Trophoblast cell (in vitro differentiated cells and primary cell): Measurements from ENCODE around the gene TNS3.
A peak's percentile ranks its signal among the peaks of the same experiment; 100 is the strongest.

Source experiments
- DNase-seq, 2 donors: peaks; one replicate each; pipeline ENCODE4 v3.0.0-alpha.2; 2016
- H2AFZ ChIP-seq: 2 replicates; pipeline ENCODE4 v1.6.1; 2013; ENCODE audit warnings: low read length, moderate library complexity, mild to moderate bottlenecking; ENCODE audit not compliant: insufficient read depth, poor library complexity
- H2AK5ac ChIP-seq: 2 replicates; pipeline ENCODE4 v1.6.1; 2013; ENCODE audit warnings: mild to moderate bottlenecking, low read length
- H2BK120ac ChIP-seq: 2 replicates; pipeline ENCODE4 v1.6.1; 2013; ENCODE audit warnings: low read length, mild to moderate bottlenecking, moderate library complexity; ENCODE audit not compliant: insufficient read depth, poor library complexity
- H2BK12ac ChIP-seq: 2 replicates; pipeline ENCODE4 v1.6.1; 2013; ENCODE audit warnings: mild to moderate bottlenecking, low read length, moderate library complexity
- H2BK5ac ChIP-seq: 2 replicates; pipeline ENCODE4 v1.6.1; 2013; ENCODE audit warnings: low read length, low read depth, moderate library complexity, mild to moderate bottlenecking; ENCODE audit not compliant: poor library complexity
- H3K14ac ChIP-seq: 2 replicates; pipeline ENCODE4 v1.6.1; 2013; ENCODE audit warnings: mild to moderate bottlenecking, low read length
- H3K18ac ChIP-seq: 2 replicates; pipeline ENCODE4 v1.6.1; 2013; ENCODE audit warnings: mild to moderate bottlenecking, low read length
- H3K23ac ChIP-seq: 2 replicates; pipeline ENCODE4 v1.6.1; 2013; ENCODE audit warnings: low read length
- H3K27ac ChIP-seq: 2 replicates; pipeline ENCODE4 v1.5.1; 2013; ENCODE audit warnings: low read depth, mild to moderate bottlenecking, inconsistent platforms, low read length, moderate library complexity
- H3K27me3 ChIP-seq: 2 replicates; pipeline ENCODE4 v1.6.1; 2013; ENCODE audit warnings: inconsistent platforms, mild to moderate bottlenecking, low read length, moderate library complexity; ENCODE audit not compliant: insufficient read depth
- H3K36me3 ChIP-seq, 2 experiments: 1 replicate in 1 of 2; 2 replicates in 1 of 2; pipeline ENCODE4 v1.6.1; 2013; ENCODE audit warnings: low read length in 2 of 2, mild to moderate bottlenecking in 2 of 2, moderate library complexity in 1 of 2; ENCODE audit not compliant: insufficient read depth in 2 of 2, control insufficient read depth in 1 of 2
- H3K4ac ChIP-seq: 2 replicates; pipeline ENCODE4 v1.6.1; 2013; ENCODE audit warnings: low read depth, mild to moderate bottlenecking, low read length, moderate library complexity
- H3K4me1 ChIP-seq, 2 experiments: 1 replicate in 1 of 2; 2 replicates in 1 of 2; pipeline ENCODE4 v1.6.1; 2013; ENCODE audit warnings: low read length in 2 of 2, mild to moderate bottlenecking in 2 of 2, moderate library complexity in 1 of 2; ENCODE audit not compliant: insufficient read depth in 2 of 2, control insufficient read depth in 1 of 2
- H3K4me2 ChIP-seq: 2 replicates; pipeline ENCODE4 v1.6.1; 2013; ENCODE audit warnings: inconsistent platforms, mild to moderate bottlenecking, low read length, moderate library complexity
- H3K4me3 ChIP-seq: 2 replicates; pipeline ENCODE4 v1.5.1; 2013; ENCODE audit warnings: mild to moderate bottlenecking, low read depth, low read length, inconsistent platforms
- H3K79me1 ChIP-seq: one replicate; pipeline ENCODE4 v1.6.1; 2013; ENCODE audit warnings: low read length
- H3K79me2 ChIP-seq: 2 replicates; pipeline ENCODE4 v1.6.1; 2013; ENCODE audit warnings: low read length, mild to moderate bottlenecking; ENCODE audit not compliant: control insufficient read depth, insufficient read depth, poor library complexity
- H3K9ac ChIP-seq: 2 replicates; pipeline ENCODE4 v1.6.1; 2013; ENCODE audit warnings: mild to moderate bottlenecking, low read length
- H3K9me3 ChIP-seq: 2 replicates; pipeline ENCODE4 v1.6.1; 2013; ENCODE audit warnings: low read depth, mild to moderate bottlenecking, control low read depth, inconsistent platforms, low read length; ENCODE audit not compliant: insufficient read depth
- H4K12ac ChIP-seq: 2 replicates; pipeline ENCODE4 v1.6.1; 2013; ENCODE audit warnings: low read depth, mild to moderate bottlenecking, low read length, moderate library complexity
- H4K8ac ChIP-seq: 2 replicates; pipeline ENCODE4 v1.6.1; 2013; ENCODE audit warnings: low read depth, mild to moderate bottlenecking, low read length, moderate library complexity
- H4K91ac ChIP-seq: one replicate; pipeline ENCODE4 v1.6.1; 2013; ENCODE audit warnings: low read depth, mild to moderate bottlenecking, low read length, moderate library complexity
- WGBS: extraction: QIAGEN DNeasy Blood & Tissue Kit; methylation state at CpG from one replicate; pipeline ENCODE4 v1.1.7; 2013; ENCODE audit warnings: missing lambda C conversion rate; ENCODE audit not compliant: insufficient read length, insufficient coverage; ENCODE audit errors: extremely low coverage; 5-methylcytosine and 5-hydroxymethylcytosine counted together

Gene TNS3

DNA sequence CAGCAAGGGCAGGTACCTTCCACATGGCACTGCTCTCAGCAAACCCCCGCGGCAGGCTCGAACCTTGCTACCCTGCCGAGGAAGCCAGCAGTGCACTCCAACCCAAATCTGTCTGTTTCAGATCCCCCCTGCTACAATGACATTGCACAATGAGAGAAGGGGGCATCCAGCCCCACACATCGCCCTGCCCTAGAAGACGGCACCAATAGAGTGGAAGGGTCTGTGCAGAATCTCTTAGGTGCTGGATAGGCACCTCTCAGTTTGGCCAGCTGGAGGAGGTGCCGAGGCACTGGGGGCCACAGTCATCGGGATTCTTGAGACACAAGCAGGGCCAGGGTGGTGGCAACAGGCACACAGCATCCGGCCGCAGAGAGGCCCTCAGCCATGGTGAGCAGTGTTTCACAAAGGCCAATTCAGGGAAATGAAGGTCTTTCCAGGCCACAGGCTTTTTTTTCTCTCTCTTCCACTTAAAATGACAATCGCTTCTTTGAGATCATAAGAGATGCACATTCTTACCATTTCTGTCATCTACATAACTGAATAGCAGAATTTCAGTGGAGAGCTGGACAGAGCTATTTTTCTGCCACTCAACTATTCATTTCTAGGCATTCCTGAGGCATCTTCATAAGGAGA lies 281.3 kb downstream of the TNS3 start:
- no peak overlapping the region for H2AFZ ChIP-seq
- H2BK12ac ChIP-seq: no peak overlapping the region
- H2AK5ac ChIP-seq: no peak overlapping the region
- no peak overlapping the region for H3K4ac ChIP-seq
- H3K9ac ChIP-seq: peak overlapping the region; percentile 1
- peaks cover 11% of the 10 kb centered on the region in 2 experiments for H3K4me1 ChIP-seq
- no peaks in the 10 kb centered on the region for H3K79me2 ChIP-seq
- no peak overlapping the region for H2BK5ac ChIP-seq
- H3K23ac ChIP-seq: no peak overlapping the region
- no peak overlapping the region for H3K27ac ChIP-seq
- H2BK120ac ChIP-seq: no peak overlapping the region
- no peak overlapping the region for H3K14ac ChIP-seq
- no peak overlapping the region for H3K4me3 ChIP-seq
- peaks cover 64 to 73% of the 10 kb centered on the region in 2 experiments for H3K36me3 ChIP-seq
- peaks cover 3% of the 10 kb centered on the region for H3K9me3 ChIP-seq
- no peak overlapping the region for H4K91ac ChIP-seq
- peaks cover 11% of the 10 kb centered on the region for H3K79me1 ChIP-seq
- no peak overlapping the region for H4K8ac ChIP-seq
- peak in 1 of 2 donors; percentile 62 for DNase-seq
- no peaks in the 10 kb centered on the region for H3K27me3 ChIP-seq
- H3K18ac ChIP-seq: no peak overlapping the region
- H3K4me2 ChIP-seq: no peak overlapping the region
- no peak overlapping the region for H4K12ac ChIP-seq
- WGBS: no CpG with 5 or more reads among the region's 11 CpGs

DNA sequence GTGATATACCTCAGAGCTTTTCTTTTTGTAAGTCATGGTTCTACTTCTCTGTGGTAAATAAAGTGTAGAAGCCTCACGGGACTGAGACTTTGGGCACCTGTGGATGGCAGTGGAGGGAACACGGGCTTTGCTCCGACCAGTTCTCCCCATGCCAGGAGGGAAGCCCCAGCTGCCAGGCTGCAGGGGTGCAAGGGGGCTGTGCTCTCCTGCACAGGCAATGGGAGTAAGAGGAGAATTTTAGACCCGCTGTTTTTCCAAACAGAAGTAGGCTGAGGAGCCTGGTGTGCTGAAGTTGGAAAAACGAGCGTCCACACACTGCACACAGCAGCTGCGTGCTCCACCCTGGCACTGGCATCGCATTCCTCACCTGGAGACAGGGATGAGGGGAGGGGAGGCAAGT lies 282.4 kb downstream of the TNS3 start:
- no peak overlapping the region for H3K9ac ChIP-seq
- H3K18ac ChIP-seq: no peak overlapping the region
- H3K79me1 ChIP-seq: peaks cover 11% of the 10 kb centered on the region
- peaks cover 58 to 72% of the 10 kb centered on the region in 2 experiments for H3K36me3 ChIP-seq
- peaks cover 11% of the 10 kb centered on the region in 2 experiments for H3K4me1 ChIP-seq
- H3K79me2 ChIP-seq: no peaks in the 10 kb centered on the region
- H4K91ac ChIP-seq: peak overlapping the region; percentile 75
- peaks cover 3% of the 10 kb centered on the region for H3K9me3 ChIP-seq
- no peak overlapping the region for H2AFZ ChIP-seq
- peak overlapping the region; percentile 47 for H2BK5ac ChIP-seq
- peak overlapping the region; percentile 81 for H3K23ac ChIP-seq
- H3K4me2 ChIP-seq: no peak overlapping the region
- no peak overlapping the region for H4K12ac ChIP-seq
- no peaks in the 10 kb centered on the region for H3K27me3 ChIP-seq
- no CpG with 5 or more reads among the region's 8 CpGs for WGBS
- H3K14ac ChIP-seq: peak overlapping the region; percentile 61
- H3K27ac ChIP-seq: peak overlapping the region; percentile 76
- peak overlapping the region; percentile 65 for H3K4ac ChIP-seq
- H4K8ac ChIP-seq: no peak overlapping the region
- no peak overlapping the region for H2AK5ac ChIP-seq
- H2BK12ac ChIP-seq: peak overlapping the region; percentile 27
- no peak overlapping the region for H3K4me3 ChIP-seq
- DNase-seq: no peak
- H2BK120ac ChIP-seq: no peak overlapping the region

DNA sequence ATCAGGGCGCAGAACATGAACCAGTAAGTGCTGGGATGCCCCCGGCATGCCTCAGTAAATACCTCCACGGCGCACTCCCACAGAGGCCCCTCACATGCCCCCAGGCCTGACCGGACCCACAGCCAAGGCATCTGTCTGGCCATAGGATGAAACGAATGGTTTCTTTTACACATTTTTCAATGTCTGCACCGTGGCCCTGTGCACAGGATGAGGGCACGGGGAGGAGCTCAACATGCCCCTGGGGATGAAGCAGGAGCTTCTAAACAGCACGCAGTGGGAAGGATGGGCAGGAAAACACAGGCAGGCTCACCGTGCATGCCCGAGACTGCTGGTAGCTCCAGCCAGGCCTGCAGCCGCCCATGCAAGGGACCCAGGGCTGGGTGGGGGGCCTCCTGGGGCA lies 283.3 kb downstream of the TNS3 start:
- H3K9ac ChIP-seq: no peak overlapping the region
- H3K36me3 ChIP-seq: peaks cover 58 to 73% of the 10 kb centered on the region in 2 experiments
- H3K23ac ChIP-seq: no peak overlapping the region
- no peak overlapping the region for H2AFZ ChIP-seq
- no peaks in the 10 kb centered on the region for H3K27me3 ChIP-seq
- no peak overlapping the region for H3K18ac ChIP-seq
- no peak overlapping the region for H4K12ac ChIP-seq
- WGBS: no CpG with 5 or more reads among the region's 12 CpGs
- no peak overlapping the region for H2BK12ac ChIP-seq
- no peak overlapping the region for H3K14ac ChIP-seq
- no peak overlapping the region for H2AK5ac ChIP-seq
- H3K9me3 ChIP-seq: peaks cover 3% of the 10 kb centered on the region
- DNase-seq: peak; percentile 93 to 97
- H4K8ac ChIP-seq: no peak overlapping the region
- no peak overlapping the region for H2BK120ac ChIP-seq
- no peak overlapping the region for H2BK5ac ChIP-seq
- no peaks in the 10 kb centered on the region for H3K79me2 ChIP-seq
- H3K4me1 ChIP-seq: peaks cover 11% of the 10 kb centered on the region in 2 experiments
- no peak overlapping the region for H3K4ac ChIP-seq
- H3K27ac ChIP-seq: peak overlapping the region; percentile 76
- H3K79me1 ChIP-seq: peaks cover 11% of the 10 kb centered on the region
- no peak overlapping the region for H4K91ac ChIP-seq
- no peak overlapping the region for H3K4me2 ChIP-seq
- H3K4me3 ChIP-seq: no peak overlapping the region

DNA sequence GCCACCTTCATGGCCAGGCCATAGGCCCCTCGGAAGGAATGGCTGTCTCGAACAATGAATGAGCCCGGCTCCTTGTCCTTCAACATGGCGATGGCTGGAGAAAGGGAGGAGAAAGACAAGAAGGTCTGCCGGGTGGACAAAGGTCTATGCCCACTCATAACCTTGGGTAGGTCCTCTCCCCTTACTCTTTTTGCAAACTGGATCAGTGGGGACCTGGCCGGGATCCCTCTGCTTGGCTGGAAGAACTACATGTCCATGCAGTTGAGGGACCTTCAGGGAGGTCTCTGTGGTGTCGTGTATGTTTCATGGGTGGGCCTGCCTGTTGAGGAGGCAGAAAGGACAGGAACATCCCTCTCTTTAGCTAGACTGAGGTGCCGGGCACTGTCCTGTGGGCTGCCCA lies 284.8 kb downstream of the TNS3 start:
- H3K9ac ChIP-seq: no peak overlapping the region
- H3K27ac ChIP-seq: no peak overlapping the region
- H2AK5ac ChIP-seq: peak overlapping the region; percentile 18
- H3K18ac ChIP-seq: peak overlapping the region; percentile 25
- H2BK5ac ChIP-seq: no peak overlapping the region
- no CpG with 5 or more reads among the region's 8 CpGs for WGBS
- peaks cover 11 to 14% of the 10 kb centered on the region in 2 experiments for H3K4me1 ChIP-seq
- peak overlapping the region; percentile 4 for H2BK12ac ChIP-seq
- no peak overlapping the region for H2AFZ ChIP-seq
- H3K4me2 ChIP-seq: no peak overlapping the region
- H3K36me3 ChIP-seq: peaks cover 54 to 69% of the 10 kb centered on the region in 2 experiments
- H4K91ac ChIP-seq: peak overlapping the region; percentile 4
- no peaks in the 10 kb centered on the region for H3K27me3 ChIP-seq
- H3K79me1 ChIP-seq: peaks cover 11% of the 10 kb centered on the region
- H3K9me3 ChIP-seq: peaks cover 3% of the 10 kb centered on the region
- H3K23ac ChIP-seq: no peak overlapping the region
- no peak overlapping the region for H3K4me3 ChIP-seq
- no peak overlapping the region for H4K12ac ChIP-seq
- no peak overlapping the region for H4K8ac ChIP-seq
- DNase-seq: no peak
- no peak overlapping the region for H2BK120ac ChIP-seq
- H3K4ac ChIP-seq: peak overlapping the region; percentile 36
- no peaks in the 10 kb centered on the region for H3K79me2 ChIP-seq
- H3K14ac ChIP-seq: no peak overlapping the region
